ENCODE measurements around the gene SBF2.
"Not testable (repeated sequence)": the region's sequence is repeated elsewhere in the genome, so short reads cannot be mapped to it uniquely, and the experiment has no call there.

DNA sequence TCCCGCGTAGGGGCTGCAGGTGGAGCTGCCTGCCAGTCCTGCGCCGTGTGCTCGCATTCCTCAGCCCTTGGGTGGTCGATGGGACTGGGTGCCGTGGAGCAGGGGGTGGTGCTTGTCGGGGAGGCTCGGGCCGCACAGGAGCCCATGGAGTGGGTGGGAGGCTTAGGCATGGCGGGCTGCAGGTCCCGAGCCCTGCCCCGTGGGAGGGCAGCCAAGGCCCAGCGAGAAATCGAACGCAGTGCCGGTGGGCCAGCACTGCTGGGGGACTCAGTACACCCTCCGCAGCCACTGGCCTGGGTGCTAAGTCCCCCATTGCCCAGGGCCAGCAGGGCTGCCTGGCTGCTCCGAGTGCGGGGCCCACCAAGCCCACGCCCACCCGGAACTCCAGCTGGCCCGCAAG lies 160.8 kb downstream of the SBF2 start:
- TF ChIP-seq, protein P1, sequence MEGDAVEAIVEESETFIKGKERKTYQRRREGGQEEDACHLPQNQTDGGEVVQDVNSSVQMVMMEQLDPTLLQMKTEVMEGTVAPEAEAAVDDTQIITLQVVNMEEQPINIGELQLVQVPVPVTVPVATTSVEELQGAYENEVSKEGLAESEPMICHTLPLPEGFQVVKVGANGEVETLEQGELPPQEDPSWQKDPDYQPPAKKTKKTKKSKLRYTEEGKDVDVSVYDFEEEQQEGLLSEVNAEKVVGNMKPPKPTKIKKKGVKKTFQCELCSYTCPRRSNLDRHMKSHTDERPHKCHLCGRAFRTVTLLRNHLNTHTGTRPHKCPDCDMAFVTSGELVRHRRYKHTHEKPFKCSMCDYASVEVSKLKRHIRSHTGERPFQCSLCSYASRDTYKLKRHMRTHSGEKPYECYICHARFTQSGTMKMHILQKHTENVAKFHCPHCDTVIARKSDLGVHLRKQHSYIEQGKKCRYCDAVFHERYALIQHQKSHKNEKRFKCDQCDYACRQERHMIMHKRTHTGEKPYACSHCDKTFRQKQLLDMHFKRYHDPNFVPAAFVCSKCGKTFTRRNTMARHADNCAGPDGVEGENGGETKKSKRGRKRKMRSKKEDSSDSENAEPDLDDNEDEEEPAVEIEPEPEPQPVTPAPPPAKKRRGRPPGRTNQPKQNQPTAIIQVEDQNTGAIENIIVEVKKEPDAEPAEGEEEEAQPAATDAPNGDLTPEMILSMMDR (CRISPR knock-in tag; IDR thresholded peaks at IDR 0.05), result not testable (repeated sequence)
- TF ChIP-seq FOSL1 (CRISPR knock-in tag; IDR thresholded peaks at IDR 0.05; ENCODE audit: borderline replicate concordance); ZNF124 (CRISPR knock-in tag; IDR thresholded peaks at IDR 0.05); ZNF468 (CRISPR knock-in tag; IDR thresholded peaks at IDR 0.05); PHF21A (CRISPR knock-in tag; IDR thresholded peaks at IDR 0.05); ETV5 (CRISPR knock-in tag; IDR thresholded peaks at IDR 0.05; ENCODE audit: borderline replicate concordance): not testable (repeated sequence)
